GM18907 (cell line): ENCODE measurements around the gene FOXN3.
"Not testable (repeated sequence)": the region's sequence is repeated elsewhere in the genome, so short reads cannot be mapped to it uniquely, and the experiment has no call there.

Experiments
- ATAC-seq: cut with Tn5 transposase; IDR thresholded peaks from one replicate; pipeline ENCODE4 v1.9.1; 2021; ENCODE audit warnings: mild to moderate bottlenecking, moderate library complexity; ENCODE audit not compliant: unreplicated experiment

The FOXN3 gene

DNA sequence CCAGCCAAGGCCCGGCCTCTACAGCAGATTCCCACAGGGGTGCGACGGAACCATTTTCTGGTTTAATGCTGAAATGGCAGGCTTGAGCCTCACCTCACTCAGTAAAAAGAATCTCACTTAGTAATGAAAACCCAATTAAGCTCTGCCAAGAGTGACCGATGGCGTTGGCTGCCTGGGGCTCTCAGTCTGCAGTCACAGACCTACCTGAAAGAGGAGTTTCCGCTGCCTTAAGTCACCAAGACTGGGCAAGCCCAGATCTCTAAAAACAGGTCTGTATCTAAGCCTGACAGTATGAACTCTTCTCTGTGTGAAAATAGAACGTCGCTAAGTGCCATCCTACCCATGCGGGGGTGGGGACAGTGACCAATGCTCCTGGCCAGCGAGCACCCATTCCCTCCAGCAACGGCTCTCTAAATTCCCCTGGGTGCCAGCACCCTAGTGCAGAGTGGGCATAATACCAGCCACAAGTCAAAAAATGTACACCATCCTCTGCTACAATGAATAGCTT, 107.3 kb downstream of the FOXN3 start:
- no peak for ATAC-seq

DNA sequence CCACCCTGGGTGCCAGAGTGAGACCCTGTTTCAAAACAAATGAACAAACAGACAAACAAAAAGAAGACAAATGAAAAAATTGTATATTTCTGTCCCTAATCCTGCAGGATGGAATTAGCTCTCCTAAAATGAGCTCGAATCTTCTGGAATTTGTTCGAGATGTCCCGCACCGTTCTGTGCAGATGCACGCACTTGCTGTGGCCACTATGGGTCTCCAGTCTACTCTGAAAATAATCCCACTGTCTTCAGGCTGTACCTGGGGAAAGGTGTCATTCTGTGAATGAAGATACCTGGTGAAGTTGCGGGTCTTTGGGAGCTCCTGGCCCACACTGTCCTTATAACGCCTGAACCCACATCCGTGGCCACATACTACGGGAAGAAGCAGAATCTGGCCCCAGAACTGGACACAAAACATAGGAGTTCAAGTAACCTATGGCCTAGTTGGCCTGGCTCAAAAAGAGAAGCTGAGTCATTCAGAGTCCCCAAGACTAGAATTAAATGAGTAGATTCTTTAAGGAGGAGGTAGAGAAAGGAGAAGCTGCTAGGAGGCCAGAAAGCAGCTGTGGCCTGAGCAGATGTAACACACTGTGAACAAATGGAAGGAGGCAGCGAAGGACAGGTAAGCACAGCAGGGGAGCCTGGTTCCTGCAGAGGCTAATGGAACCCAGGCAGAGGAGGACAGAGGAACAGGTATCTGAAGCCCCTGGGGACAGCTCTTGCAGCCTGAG, 108.6 kb downstream of the FOXN3 start:
- no peak for ATAC-seq

DNA sequence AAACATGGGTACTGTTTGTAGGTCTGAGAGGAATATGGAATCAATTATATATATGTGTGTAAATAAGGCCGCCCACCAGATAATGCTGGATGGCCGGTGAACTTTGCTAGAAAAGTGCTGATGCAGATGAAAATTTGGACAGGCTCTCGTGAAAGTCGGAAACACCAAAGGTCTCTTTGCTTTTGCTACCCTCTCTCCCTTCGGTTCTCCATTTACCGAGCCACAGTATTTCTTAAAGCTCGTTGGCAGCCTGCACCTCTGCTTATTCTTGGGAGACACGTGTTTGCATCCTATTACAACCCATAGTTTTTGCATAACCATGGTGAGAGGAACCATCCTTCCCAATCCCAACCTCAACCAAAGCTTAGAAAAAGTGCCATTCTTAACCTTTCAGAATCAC, 109.6 kb downstream of the FOXN3 start:
- no peak for ATAC-seq

DNA sequence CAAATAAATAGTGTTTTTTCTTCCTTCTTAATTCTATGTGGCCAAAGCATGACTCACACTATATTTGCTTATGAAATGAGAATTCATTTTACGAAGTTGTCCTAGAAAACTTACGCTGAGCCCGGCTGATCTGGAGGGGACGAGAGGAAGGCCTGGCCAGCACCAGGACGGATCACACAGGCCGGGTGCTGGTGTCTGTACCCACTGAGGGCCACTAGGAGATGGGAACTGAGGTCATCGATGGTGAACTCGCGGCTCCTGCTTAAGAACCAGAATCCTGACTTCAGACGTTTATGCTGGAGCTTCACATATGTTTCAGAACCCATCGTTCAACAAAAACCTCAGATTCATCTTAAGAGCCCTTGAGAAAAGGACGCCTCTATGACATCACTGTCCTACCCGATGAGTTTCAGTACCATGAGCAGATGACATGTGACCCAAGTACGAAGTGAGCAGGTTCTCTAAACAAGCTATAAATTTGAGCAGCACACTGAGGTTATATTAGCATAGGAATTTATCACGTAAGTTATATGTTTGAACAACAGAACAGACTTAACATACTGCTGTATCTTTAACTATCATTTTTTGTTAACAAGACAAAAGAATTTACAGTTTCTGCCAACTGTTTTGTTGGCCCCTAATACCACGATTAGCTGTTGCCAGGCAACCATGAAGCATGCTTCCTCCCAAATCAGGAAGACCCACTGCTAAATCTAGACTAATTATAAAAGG, 111.9 kb downstream of the FOXN3 start:
- peak; percentile 53 for ATAC-seq

GRCh38 chr14:89304561-89304960, 112.5 kb downstream of the FOXN3 start:
- no peak for ATAC-seq

- peak; percentile 76 for ATAC-seq
Measured at GRCh38 chr14:89303456-89304435, 113.3 kb downstream of the FOXN3 start.

- no peak for ATAC-seq
Measured at GRCh38 chr14:89302396-89302950, 114.6 kb downstream of the FOXN3 start.

- ATAC-seq: no peak
Measured at GRCh38 chr14:89299587-89299986, 117.4 kb downstream of the FOXN3 start.

DNA sequence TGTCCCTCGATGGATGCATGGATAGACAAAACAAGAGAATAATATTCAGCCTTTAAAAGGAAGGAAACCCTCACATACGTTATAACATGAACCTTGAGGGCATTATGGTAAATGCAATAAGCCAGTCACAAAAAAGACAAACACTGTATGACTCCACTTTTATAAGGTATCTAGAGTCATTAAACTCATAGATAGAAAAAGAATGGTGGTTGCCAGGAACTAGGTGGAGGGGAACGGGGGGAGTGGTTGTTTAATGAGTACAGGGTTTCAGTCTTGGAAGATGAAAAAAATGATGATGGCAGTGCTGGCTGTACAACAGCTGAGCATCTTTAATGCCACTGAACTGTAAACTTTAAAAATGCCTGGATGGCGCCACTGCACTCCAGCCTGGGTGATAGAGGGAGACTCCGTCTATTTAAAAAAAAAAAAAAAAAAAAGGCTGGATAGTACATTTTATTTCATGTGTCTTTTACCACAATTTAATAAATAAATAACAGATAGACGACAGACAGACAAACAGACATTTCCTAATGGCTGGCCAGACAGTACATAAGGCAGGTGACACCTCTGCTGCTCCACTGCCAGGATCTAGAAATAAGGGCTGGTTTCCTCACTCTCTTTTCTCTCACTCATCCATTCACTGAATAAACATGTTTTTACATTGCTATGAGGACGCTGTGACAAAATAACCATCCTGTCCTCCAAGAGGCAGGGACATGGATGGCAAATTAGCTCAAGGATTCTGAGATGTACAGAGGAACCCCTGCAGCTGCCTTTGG, 118.8 kb downstream of the FOXN3 start:
- no peak for ATAC-seq

GRCh38 chr14:89296281-89296745, 120.7 kb downstream of the FOXN3 start:
- no peak for ATAC-seq

GRCh38 chr14:89294872-89295271, 122.2 kb downstream of the FOXN3 start:
- ATAC-seq: no peak

DNA sequence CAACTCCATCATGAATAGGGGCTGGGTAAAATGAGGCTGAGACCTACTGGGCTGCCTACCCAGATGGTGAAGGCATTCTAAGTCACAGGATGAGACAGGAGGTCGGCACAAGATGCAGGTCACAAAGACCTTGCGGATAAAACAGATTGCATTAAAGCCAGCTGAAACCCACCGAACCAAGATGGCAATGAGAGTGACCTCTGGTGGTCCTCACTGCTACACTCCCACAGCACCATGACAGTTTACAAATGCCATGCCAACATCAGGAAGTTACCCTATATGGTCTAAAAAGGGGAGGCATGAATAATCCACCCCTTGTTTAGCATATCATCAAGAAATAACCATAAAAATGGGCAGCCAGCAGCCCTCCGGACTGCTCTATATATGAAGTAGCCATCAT, 122.6 kb downstream of the FOXN3 start:
- ATAC-seq: not testable (repeated sequence)

DNA sequence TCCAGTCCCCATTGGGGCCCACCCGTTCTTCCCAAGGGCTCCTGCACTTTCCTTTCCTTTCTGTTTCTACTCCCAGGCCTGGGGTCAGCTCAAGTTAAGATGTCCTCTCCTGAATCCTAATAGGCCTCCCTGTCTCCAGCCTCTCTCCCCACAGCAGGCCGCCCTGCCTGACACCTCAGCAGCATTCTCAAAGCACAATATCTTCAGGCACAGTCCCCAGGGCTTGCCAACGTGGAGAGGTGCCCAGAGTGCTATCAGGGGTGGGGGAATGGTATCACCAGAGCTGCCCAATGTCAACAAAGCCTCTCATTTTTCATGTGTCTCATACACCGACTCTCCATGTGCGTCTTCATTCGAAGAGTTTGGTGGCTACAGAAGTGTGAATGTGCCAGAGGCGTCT, 123.0 kb downstream of the FOXN3 start:
- no peak for ATAC-seq

- no peak for ATAC-seq
Measured at GRCh38 chr14:89293314-89293916, 123.6 kb downstream of the FOXN3 start.

DNA sequence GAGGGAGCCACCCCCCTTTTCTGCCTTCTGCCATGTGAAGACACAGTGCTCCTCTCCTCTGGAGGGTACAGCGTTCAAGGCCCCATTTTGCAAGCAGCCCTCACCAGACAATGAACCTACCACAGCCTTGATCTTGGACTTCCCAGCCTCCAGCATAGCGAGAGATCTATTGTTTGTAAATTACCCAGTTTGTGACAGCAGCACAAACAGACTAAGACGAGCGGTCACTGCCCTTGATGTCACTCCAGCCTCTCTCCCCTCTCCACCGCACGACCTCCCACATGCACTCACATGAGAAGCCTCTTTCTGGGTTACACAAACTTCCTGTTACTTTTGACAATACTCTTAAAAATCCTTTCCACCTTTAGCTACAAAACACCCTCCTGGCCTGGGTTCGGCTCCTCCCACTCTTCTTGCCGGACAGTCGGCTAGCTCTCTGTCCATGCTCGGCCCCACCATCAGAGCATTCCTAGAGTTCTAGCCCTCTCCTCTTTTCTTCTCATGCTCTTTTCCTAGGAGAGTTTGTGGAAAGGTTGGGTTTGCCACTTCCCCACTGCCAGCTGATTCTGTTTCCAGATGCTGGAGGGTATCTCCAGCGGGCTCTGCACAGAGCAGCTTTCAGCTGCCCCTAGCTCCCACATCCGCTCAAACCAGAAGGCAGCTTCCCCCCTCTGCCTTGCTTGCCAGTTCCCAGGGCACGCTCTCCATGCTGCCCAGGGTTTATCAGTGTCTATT, 124.3 kb downstream of the FOXN3 start:
- ATAC-seq: no peak

- ATAC-seq: no peak
Measured at GRCh38 chr14:89291351-89291940, 125.6 kb downstream of the FOXN3 start.

- no peak for ATAC-seq
Measured at GRCh38 chr14:89290813-89291212, 126.2 kb downstream of the FOXN3 start.

DNA sequence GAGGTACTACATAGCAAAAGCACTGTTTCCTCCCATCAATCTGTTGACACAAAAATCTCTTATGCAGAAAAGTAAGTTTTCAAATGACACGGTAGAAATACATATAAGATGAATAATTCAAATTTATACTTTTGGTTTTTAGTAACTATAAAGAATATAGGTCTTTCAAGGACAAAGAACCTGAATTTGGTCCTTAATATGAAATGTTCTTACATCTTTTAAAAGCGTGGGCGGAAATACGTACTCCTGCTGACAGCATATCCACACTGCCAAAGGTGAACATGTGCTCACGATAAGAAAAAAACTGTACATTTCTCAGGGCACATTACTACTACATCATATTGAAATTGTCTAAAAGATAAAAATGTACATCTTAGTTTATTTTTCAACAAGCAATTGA, 127.6 kb downstream of the FOXN3 start:
- no peak for ATAC-seq
